ENCODE measurements around the gene PGAM1. TPM values are rescaled to one million over a fixed set of nuclear protein-coding genes. Genes with fewer than 3 reads are reported as not detected.

Gene PGAM1
- total RNA-seq, 6 experiments from 2014 or later = 505 to 594 (median 542) TPM

GRCh38 chr10:97452352-97452751 lies 26.4 kb downstream of the PGAM1 start:
- no peak for DNase-seq
- no peak for TF ChIP-seq CTCF (IDR thresholded peaks at IDR 0.05)
- Mint-ChIP-seq H3K4me3 (no peak overlapping the region; the same call in 1 of the 2 replicates), H3K4me1 (ENCODE audit: low read depth) (peaks cover 38% of the 10 kb centered on the region), H3K9me3 (no peaks in the 10 kb centered on the region), H3K36me3 (ENCODE audit: low read depth) (peaks cover 28% of the 10 kb centered on the region), H3K27ac (no peak overlapping the region), H3K27me3 (ENCODE audit: insufficient read depth) (peaks cover 16% of the 10 kb centered on the region)

- H3K27me3 Mint-ChIP-seq (ENCODE audit: insufficient read depth) = peaks cover 12% of the 10 kb centered on the region
- H3K36me3 Mint-ChIP-seq (ENCODE audit: low read depth) = peaks cover 38% of the 10 kb centered on the region
- TF ChIP-seq CTCF (IDR thresholded peaks at IDR 0.05) = no peak
- H3K4me3 Mint-ChIP-seq = no peak overlapping the region; the same call in 1 of the 2 replicates
- peak overlapping the region; percentile 5 for H3K27ac Mint-ChIP-seq
- no peak for DNase-seq
- no peaks in the 10 kb centered on the region for H3K9me3 Mint-ChIP-seq
- peaks cover 22% of the 10 kb centered on the region for H3K4me1 Mint-ChIP-seq (ENCODE audit: low read depth)
Measured at GRCh38 chr10:97454330-97455036, 28.5 kb downstream of the PGAM1 start.

GRCh38 chr10:97456034-97456685 lies 30.2 kb downstream of the PGAM1 start:
- no peak overlapping the region for H3K4me3 Mint-ChIP-seq
- H3K36me3 Mint-ChIP-seq (ENCODE audit: low read depth) = peaks cover 42% of the 10 kb centered on the region
- DNase-seq = no peak
- H3K27me3 Mint-ChIP-seq (ENCODE audit: insufficient read depth) = peaks cover 12% of the 10 kb centered on the region
- H3K9me3 Mint-ChIP-seq = no peaks in the 10 kb centered on the region
- peak overlapping the region; percentile 69 for H3K27ac Mint-ChIP-seq
- H3K4me1 Mint-ChIP-seq (ENCODE audit: low read depth) = peaks cover 12% of the 10 kb centered on the region
- TF ChIP-seq CTCF (IDR thresholded peaks at IDR 0.05) = no peak

- TF ChIP-seq CTCF (IDR thresholded peaks at IDR 0.05) = no peak
- peak overlapping the region; percentile 69 for H3K27ac Mint-ChIP-seq
- H3K27me3 Mint-ChIP-seq (ENCODE audit: insufficient read depth) = peaks cover 8% of the 10 kb centered on the region
- H3K4me3 Mint-ChIP-seq = no peak overlapping the region
- peaks cover 46% of the 10 kb centered on the region for H3K36me3 Mint-ChIP-seq (ENCODE audit: low read depth)
- no peak for DNase-seq
- H3K9me3 Mint-ChIP-seq = no peaks in the 10 kb centered on the region
- peaks cover 11% of the 10 kb centered on the region for H3K4me1 Mint-ChIP-seq (ENCODE audit: low read depth)
Measured at GRCh38 chr10:97456686-97457065, 30.7 kb downstream of the PGAM1 start.

GRCh38 chr10:97459111-97459510 lies 33.1 kb downstream of the PGAM1 start:
- H3K9me3 Mint-ChIP-seq = no peaks in the 10 kb centered on the region
- no peak overlapping the region; the same call in 1 of the 2 replicates for H3K27ac Mint-ChIP-seq
- H3K36me3 Mint-ChIP-seq (ENCODE audit: low read depth) = peaks cover 46% of the 10 kb centered on the region

More at GRCh38 chr10:97459111-97459510, 33.1 kb downstream of the PGAM1 start:
- Mint-ChIP-seq H3K4me3 (no peak overlapping the region; the same call in 1 of the 2 replicates), H3K4me1 (ENCODE audit: low read depth) (peaks cover 17% of the 10 kb centered on the region), H3K27me3 (ENCODE audit: insufficient read depth) (peaks cover 3% of the 10 kb centered on the region; the same call in 1 of the 2 replicates)
- TF ChIP-seq CTCF (IDR thresholded peaks at IDR 0.05) = no peak
- no peak for DNase-seq
